Measurements from ENCODE around the gene GYS2. TPM values are rescaled to one million over a fixed set of nuclear protein-coding genes. Genes with fewer than 3 reads are reported as not detected.
A peak's percentile ranks its signal among the peaks of the same experiment; 100 is the strongest.

GYS2 gene
- total RNA-seq, 2 donors from 2014 or later: not detected

DNA sequence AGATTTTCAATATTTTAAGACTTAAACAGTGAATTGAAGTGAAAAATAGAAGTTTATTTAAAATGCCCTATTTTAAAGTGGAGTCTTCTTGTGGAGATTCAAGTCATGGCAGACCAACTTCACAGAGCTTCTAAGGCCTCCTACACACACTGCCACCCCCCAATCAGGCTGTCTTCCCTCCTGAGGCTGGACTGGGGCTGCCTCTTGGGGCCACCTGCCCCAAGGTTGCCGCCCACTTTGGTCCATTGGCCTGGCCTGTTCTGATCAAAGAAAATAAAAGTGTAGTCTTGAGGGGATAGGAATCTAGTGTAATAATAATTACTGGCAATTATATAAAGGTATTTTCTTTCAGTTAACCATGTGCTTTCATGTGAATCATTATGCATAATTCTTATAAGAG is 101.8 kb downstream of the GYS2 start:
- ATAC-seq: no peak
- peaks cover 17 to 19% of the 10 kb centered on the region in 2 donors for H3K36me3 Mint-ChIP-seq
- no peaks in the 10 kb centered on the region for H3K9me3 Mint-ChIP-seq
- H3K27ac Mint-ChIP-seq: no peak overlapping the region
- no peak for DNase-seq (ENCODE audit: low spot score in 2 of 2)

DNA sequence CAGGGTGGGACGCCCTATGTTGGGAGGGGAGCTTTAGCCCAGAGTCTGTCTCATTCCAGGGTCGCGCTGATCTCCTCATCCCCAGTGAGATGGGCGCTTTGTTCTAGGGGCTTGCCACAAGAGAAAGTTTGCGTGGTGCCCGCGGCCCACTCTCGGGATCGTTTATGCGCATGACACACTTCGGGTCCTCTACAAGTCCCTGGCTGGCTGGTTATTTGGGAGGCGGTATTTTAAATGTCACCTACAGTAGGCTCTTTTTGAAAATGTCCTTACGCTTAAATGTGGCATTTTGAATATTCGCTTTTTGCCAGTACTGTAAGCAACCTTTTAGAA is 102.5 kb downstream of the GYS2 start:
- DNase-seq (ENCODE audit: low spot score in 2 of 2) (no peak), ATAC-seq (peak in 1 of 2 donors; percentile 19)
- Mint-ChIP-seq H3K36me3 (peaks cover 15 to 23% of the 10 kb centered on the region in 2 donors), H3K27ac (no peak overlapping the region), H3K9me3 (no peaks in the 10 kb centered on the region)

DNA sequence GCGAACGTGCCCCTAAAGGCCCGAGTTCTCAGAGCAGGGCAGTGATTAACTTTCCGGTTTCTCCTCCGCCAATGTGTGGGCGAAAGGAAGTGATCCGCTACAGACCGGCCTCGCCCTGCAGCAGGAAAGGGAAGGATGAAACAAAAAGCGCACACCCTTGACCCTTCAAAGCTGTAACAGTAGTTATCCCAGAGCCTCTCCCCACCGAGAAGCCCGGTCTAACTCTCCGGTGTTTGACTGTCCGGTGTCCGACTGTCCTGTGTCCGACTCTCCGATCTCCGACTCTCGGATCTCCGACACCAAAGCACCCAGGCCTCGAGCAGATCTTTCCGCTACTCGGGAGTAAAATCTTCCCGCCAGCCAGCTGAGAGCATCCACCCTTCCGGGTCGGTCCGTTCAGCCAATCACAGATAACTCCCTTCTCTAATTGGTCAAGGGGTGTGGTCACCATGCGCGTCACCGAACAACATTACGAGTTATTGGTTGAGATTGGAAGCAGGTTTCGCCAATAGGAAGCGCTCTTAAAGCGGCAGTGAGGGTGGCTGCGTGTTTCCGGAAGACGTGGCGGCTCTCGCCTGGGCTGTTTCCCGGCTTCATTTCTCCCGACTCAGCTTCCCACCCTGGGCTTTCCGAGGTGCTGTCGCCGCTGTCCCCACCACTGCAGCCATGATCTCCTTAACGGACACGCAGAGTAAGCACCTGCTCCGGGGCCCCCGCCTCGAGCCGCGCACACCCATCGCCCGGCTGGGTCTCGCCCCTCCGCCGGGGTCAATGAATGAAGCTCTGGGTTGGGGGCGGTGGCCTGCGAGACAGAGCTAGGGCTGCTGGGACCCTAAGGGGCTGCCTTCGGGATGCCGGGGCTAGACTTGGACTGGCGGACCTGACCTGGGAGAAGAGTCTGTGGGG is 103.1 kb downstream of the GYS2 start, which contains the start of the genes GOLT1B and RECQL:
GOLT1B (plus strand) TSS at position 532 of the 906 bp plus-strand sequence; CDS start at position 667, 135 bp downstream.
RECQL (minus strand) TSS at position 378 of the 906 bp plus-strand sequence. CDS start 2,065 bp downstream, outside the sequence.
- no peak within 1 kb of the TSS for H3K27ac Mint-ChIP-seq
- peaks cover 15 to 29% of the 10 kb centered on the region in 2 donors for H3K36me3 Mint-ChIP-seq
- H3K9me3 Mint-ChIP-seq: no peaks in the 10 kb centered on the region
- ATAC-seq (peak; percentile 95 to 98), DNase-seq (ENCODE audit: low spot score in 2 of 2) (peak; percentile 83 to 94)

DNA sequence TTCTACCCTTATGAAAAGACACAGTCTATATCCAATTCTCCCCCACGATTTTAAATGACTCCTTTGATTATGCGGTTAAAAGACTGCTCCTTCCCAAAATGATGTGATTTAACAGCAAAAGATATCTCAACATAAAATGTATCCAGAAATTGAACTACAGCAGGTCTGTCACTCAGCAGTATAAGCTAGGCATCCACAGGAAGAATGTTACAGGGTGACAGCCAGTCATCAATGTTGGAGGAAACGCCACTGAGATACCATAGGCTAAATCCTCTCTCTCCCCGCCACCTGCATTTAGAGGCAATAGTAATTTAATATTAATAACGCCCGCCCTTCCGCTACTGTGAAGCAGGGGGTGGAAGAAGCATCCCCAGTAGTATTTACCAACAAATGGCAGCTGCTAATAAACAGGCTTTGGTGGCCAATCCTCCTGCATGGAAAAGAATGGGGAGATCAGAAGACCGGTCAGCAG is 103.8 kb downstream of the GYS2 start:
- DNase-seq (ENCODE audit: low spot score in 2 of 2) (no peak), ATAC-seq (no peak)
- Mint-ChIP-seq H3K27ac (no peak overlapping the region), H3K36me3 (peaks cover 15 to 31% of the 10 kb centered on the region in 2 donors), H3K9me3 (no peaks in the 10 kb centered on the region)

DNA sequence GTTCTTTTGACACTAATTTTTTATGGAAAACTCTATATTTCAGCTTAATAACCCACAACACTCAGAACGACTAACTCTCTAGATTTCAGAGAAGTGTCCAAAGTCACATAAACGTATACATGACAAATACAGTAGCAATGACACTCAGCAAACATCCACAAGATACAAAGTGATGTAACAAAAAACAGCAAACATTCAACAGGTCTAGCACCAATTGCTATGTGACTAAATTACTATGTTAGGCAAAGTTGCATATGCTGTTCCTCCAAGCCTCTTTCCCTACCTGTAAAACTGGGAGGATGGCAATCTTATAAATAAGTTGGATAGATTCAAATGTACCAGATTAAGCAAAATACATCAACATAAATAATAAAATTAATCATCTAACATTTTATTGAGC is 104.9 kb downstream of the GYS2 start:
- no peaks in the 10 kb centered on the region for H3K9me3 Mint-ChIP-seq
- no peak for DNase-seq (ENCODE audit: low spot score in 2 of 2)
- no peak overlapping the region for H3K27ac Mint-ChIP-seq
- no peak for ATAC-seq
- H3K36me3 Mint-ChIP-seq: peaks cover 19 to 41% of the 10 kb centered on the region in 2 donors

Other genes with a start within 250 kb of the GYS2 start
- gene IAPP, start 231.9 kb downstream of the GYS2 start, total RNA-seq: not detected
- 10 to 100 TPM; 23.5 to 34.0 TPM for gene PYROXD1, start 167.2 kb downstream of the GYS2 start, total RNA-seq
- gene RECQL, start 103.2 kb downstream of the GYS2 start, total RNA-seq: 100 to 1,000 TPM in 1 of 2 donors, 10 to 100 TPM in 1; 86.4 to 126 TPM
- 10 to 100 TPM; 29.4 to 63.0 TPM for gene GOLT1B, start 103.1 kb downstream of the GYS2 start, total RNA-seq
- gene SPX, start 78.6 kb downstream of the GYS2 start, total RNA-seq: under 1 TPM; 0.30 to 0.39 TPM
- 1,000 to 10,000 TPM; 1,506 to 1,689 TPM for gene LDHB, start 53.0 kb upstream of the GYS2 start, total RNA-seq
- not detected for gene KCNJ8, start 169.9 kb upstream of the GYS2 start, total RNA-seq